AG04450 (cell line): Measurements from ENCODE around the gene CKB. TPM values are rescaled to one million over a fixed set of nuclear protein-coding genes. Genes with fewer than 3 reads are reported as not detected.

Experiments used
- CTCF ChIA-PET: fragments of 300-600, 350-600 bp; formaldehyde crosslinking; extraction: SDS; loops from one replicate; lab custom pipeline; 2022; ENCODE audit warnings: antibody characterized with exemption, inconsistent platforms; lab: Charles Lee
- POLR2A ChIA-PET: fragments of 350-600 bp; formaldehyde crosslinking; extraction: SDS; loops from one replicate; lab custom pipeline; 2021; ENCODE audit warnings: antibody characterized with exemption, inconsistent platforms; lab: Yijun Ruan, JAX
- DNase-seq: peaks from one replicate; pipeline ENCODE4 v3.0.0-alpha.2; 2011; ENCODE audit warnings: low read depth, low spot score
- H3K27ac ChIP-seq: one replicate; pipeline ENCODE4 v1.5.1; 2012; ENCODE audit warnings: low read depth, low read length, control low read depth
- H3K27me3 ChIP-seq: one replicate; pipeline ENCODE4 v1.6.0; 2012; ENCODE audit warnings: low read length; ENCODE audit not compliant: control insufficient read depth, insufficient read depth
- H3K4me3 ChIP-seq: 2 replicates; pipeline ENCODE4 v1.5.1; 2011; ENCODE audit warnings: mild to moderate bottlenecking, low read depth, low read length, control low read depth
- H3K9me3 ChIP-seq: 2 replicates; pipeline ENCODE4 v1.5.1; 2012; ENCODE audit warnings: low read length; ENCODE audit not compliant: control insufficient read depth, insufficient read depth
- polyA plus RNA-seq: library from polyadenylated mRNA; depleted of rRNA; stranded (reverse); fragments of >200 nt; gene quantifications from 2 replicates; pipeline ENCODE4 v1.2.3, GENCODE V29; 2011
- TF ChIP-seq, protein P1 (sequence below): IDR thresholded peaks from 2 replicates; pipeline ENCODE4 v1.5.1; 2011; ENCODE audit warnings: low read depth, low read length, control low read depth, inconsistent platforms

Gene CKB
- polyA plus RNA-seq, 1 experiment: 11.7 TPM

DNA sequence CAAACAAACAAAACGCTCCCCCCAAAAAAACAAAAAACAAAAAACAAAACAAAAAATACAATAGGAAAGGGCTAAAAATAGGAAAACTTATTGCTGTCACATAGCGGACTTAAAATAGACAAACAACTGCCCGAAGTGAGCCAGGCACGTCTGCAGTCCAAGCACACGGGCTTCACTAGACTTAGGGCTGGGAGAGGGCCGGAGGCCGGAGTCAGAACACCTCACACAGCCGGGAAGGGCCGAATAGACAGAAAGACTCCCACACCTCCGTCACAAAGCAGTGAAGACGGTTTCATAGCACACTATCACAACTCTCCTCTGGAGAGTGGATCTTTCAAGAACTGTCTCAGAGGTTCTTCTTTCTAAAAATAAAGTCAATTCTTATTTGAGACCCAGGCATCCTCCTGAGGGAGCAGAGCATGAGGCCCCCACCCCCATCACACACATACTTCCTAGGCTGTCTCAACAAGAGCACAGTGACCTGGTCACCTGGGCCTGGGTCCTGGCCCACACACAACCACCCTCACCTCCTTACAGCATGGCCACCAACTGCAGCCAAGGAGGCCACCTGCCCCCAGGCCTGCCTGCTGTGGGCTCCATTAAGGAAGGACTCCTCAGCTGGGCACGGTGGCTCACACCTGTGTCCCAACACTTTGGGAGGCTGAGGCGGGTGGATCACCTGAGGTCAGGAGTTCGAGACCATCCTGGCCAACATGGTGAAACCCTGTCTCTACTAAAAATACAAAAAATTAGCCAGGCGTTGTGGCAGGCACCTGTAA, 33.1 kb upstream of the CKB start:
- Histone ChIP-seq H3K4me3 (no peak overlapping the region), H3K27ac (no peak overlapping the region), H3K27me3 (no peaks in the 10 kb centered on the region), H3K9me3 (no peaks in the 10 kb centered on the region; the same call in 1 of the 2 replicates)
- TF ChIP-seq, protein P1, sequence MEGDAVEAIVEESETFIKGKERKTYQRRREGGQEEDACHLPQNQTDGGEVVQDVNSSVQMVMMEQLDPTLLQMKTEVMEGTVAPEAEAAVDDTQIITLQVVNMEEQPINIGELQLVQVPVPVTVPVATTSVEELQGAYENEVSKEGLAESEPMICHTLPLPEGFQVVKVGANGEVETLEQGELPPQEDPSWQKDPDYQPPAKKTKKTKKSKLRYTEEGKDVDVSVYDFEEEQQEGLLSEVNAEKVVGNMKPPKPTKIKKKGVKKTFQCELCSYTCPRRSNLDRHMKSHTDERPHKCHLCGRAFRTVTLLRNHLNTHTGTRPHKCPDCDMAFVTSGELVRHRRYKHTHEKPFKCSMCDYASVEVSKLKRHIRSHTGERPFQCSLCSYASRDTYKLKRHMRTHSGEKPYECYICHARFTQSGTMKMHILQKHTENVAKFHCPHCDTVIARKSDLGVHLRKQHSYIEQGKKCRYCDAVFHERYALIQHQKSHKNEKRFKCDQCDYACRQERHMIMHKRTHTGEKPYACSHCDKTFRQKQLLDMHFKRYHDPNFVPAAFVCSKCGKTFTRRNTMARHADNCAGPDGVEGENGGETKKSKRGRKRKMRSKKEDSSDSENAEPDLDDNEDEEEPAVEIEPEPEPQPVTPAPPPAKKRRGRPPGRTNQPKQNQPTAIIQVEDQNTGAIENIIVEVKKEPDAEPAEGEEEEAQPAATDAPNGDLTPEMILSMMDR: no peak
- CTCF ChIA-PET: interaction anchor here (1.2 to 4.1 kb wide), 2 partner anchors 8 to 9 kb away, joined by 3 to 22 read pairs; no protein-coding TSS in a partner anchor
- DNase-seq: no peak
- POLR2A ChIA-PET: no interaction called here

GRCh38 chr14:103552846-103553210, 30.2 kb upstream of the CKB start:
- DNase-seq: no peak
- Histone ChIP-seq H3K27me3 (no peaks in the 10 kb centered on the region), H3K9me3 (no peaks in the 10 kb centered on the region; the same call in 1 of the 2 replicates), H3K27ac (no peak overlapping the region), H3K4me3 (no peak overlapping the region)
- POLR2A ChIA-PET: interaction anchor here (0.7 to 1.0 kb wide), 2 partner anchors 11 to 219 kb away, joined by 3 to 5 read pairs; partner anchors contain the start of gene EIF5
- CTCF ChIA-PET: interaction anchor here (1.5 to 4.4 kb wide), 3 partner anchors 10 to 34 kb away, joined by 3 to 24 read pairs (median 4); no protein-coding TSS in a partner anchor
- TF ChIP-seq, protein P1: no peak

GRCh38 chr14:103552011-103552845, 29.6 kb upstream of the CKB start:
- Histone ChIP-seq H3K4me3 (no peak overlapping the region), H3K27me3 (no peaks in the 10 kb centered on the region), H3K27ac (no peak overlapping the region), H3K9me3 (no peaks in the 10 kb centered on the region; the same call in 1 of the 2 replicates)
- no peak for DNase-seq
- CTCF ChIA-PET: interaction anchor here (1.5 to 4.4 kb wide), 2 partner anchors 12 to 34 kb away, joined by 3 to 24 read pairs; no protein-coding TSS in a partner anchor
- POLR2A ChIA-PET: interaction anchor here (0.7 to 1.0 kb wide), 2 partner anchors 10 to 218 kb away, joined by 3 to 5 read pairs; partner anchors contain the start of gene EIF5
- TF ChIP-seq, protein P1: no peak

- no peak for DNase-seq
- Histone ChIP-seq H3K4me3 (no peak overlapping the region), H3K9me3 (no peaks in the 10 kb centered on the region; the same call in 1 of the 2 replicates), H3K27me3 (no peaks in the 10 kb centered on the region), H3K27ac (no peak overlapping the region)
- TF ChIP-seq, protein P1: no peak
- ChIA-PET POLR2A (no interaction called here), CTCF (interaction anchor here (1.5 to 4.4 kb wide), 2 partner anchors 11 to 33 kb away, joined by 3 to 24 read pairs; no protein-coding TSS in a partner anchor)
Observed at GRCh38 chr14:103551338-103551762, 28.7 kb upstream of the CKB start.
